Liver (tissue), 9 donors: ENCODE measurements around the gene RERE. TPM values are rescaled to one million over a fixed set of nuclear protein-coding genes. Genes with fewer than 3 reads are reported as not detected.

Source experiments
- DNase-seq: peaks from one replicate; pipeline ENCODE4 v3.0.0-alpha.2; 2017; ENCODE audit warnings: low spot score
- H3K27ac ChIP-seq, 2 donors: one replicate each; pipeline ENCODE4 v1.7.0; 2013; ENCODE audit warnings: inconsistent platforms in 2 of 2, low read length in 2 of 2, control low read depth in 1 of 2, low read depth in 1 of 2, mild to moderate bottlenecking in 1 of 2
- H3K27me3 ChIP-seq, 4 donors: one replicate each; pipeline versions ENCODE4 v1.6.1 to v1.7.0; 2013; ENCODE audit warnings: low read length in 3 of 4, inconsistent platforms in 1 of 4, mild to moderate bottlenecking in 1 of 4, moderate library complexity in 1 of 4; ENCODE audit not compliant: control insufficient read depth in 4 of 4, insufficient read depth in 4 of 4
- H3K36me3 ChIP-seq, 4 donors: one replicate each; pipeline versions ENCODE4 v1.6.1 to v1.7.0; 2013; ENCODE audit warnings: low read length in 3 of 4, mild to moderate bottlenecking in 3 of 4, low read depth in 1 of 4, moderate library complexity in 1 of 4; ENCODE audit not compliant: control insufficient read depth in 4 of 4, insufficient read depth in 3 of 4
- H3K4me1 ChIP-seq, 4 donors: one replicate each; pipeline versions ENCODE4 v1.6.1 to v1.7.0; 2013; ENCODE audit warnings: low read length in 3 of 4, mild to moderate bottlenecking in 3 of 4, moderate library complexity in 1 of 4; ENCODE audit not compliant: control insufficient read depth in 4 of 4, insufficient read depth in 4 of 4
- H3K4me3 ChIP-seq, 3 donors: one replicate each; pipeline versions ENCODE4 v1.6.1 to v1.7.0; 2013; ENCODE audit warnings: low read length in 3 of 3, control low read depth in 1 of 3, low read depth in 1 of 3, mild to moderate bottlenecking in 1 of 3
- H3K9ac ChIP-seq, 2 donors: one replicate each; pipeline ENCODE4 v1.7.0; 2013; ENCODE audit warnings: low read length in 2 of 2, mild to moderate bottlenecking in 2 of 2, moderate library complexity in 2 of 2, control low read depth in 1 of 2, low read depth in 1 of 2
- H3K9me3 ChIP-seq, 4 donors: one replicate each; pipeline versions ENCODE4 v1.6.1 to v1.7.0; 2013; ENCODE audit warnings: low read length in 3 of 4; ENCODE audit not compliant: control insufficient read depth in 4 of 4
- FOXA1 ChIP-seq: IDR thresholded peaks from 2 replicates; pipeline ENCODE4 v1.6.1; 2016; ENCODE audit warnings: antibody characterized with exemption
- FOXA2 ChIP-seq: IDR thresholded peaks from 2 replicates; pipeline ENCODE4 v1.6.1; 2016; ENCODE audit warnings: antibody characterized with exemption
- GABPA ChIP-seq, 2 donors: IDR thresholded peaks in 1 of 2; conservative IDR thresholded peaks in 1 of 2; 2 replicates each; pipeline ENCODE4 v1.6.1; 2016; ENCODE audit warnings: antibody characterized with exemption in 2 of 2, mild to moderate bottlenecking in 1 of 2, moderate library complexity in 1 of 2
- HNF4A ChIP-seq, 2 donors: conservative IDR thresholded peaks; 2 replicates each; pipeline ENCODE4 v1.6.1; 2016; ENCODE audit warnings: antibody characterized with exemption in 2 of 2, mild to moderate bottlenecking in 2 of 2
- HNF4G ChIP-seq: IDR thresholded peaks from 2 replicates; pipeline ENCODE4 v1.6.1; 2016; ENCODE audit warnings: antibody characterized with exemption
- NR2F2 ChIP-seq: IDR thresholded peaks from 2 replicates; pipeline ENCODE4 v1.6.1; 2016; ENCODE audit warnings: antibody characterized with exemption
- RAD21 ChIP-seq, 2 donors: IDR thresholded peaks; 2 replicates each; pipeline ENCODE4 v1.6.1; 2016; ENCODE audit warnings: antibody characterized with exemption in 2 of 2, mild to moderate bottlenecking in 2 of 2
- RXRA ChIP-seq, 2 donors: IDR thresholded peaks; 2 replicates each; pipeline ENCODE4 v1.6.1; 2017 to 2018; ENCODE audit warnings: antibody characterized with exemption in 2 of 2, mild to moderate bottlenecking in 1 of 2
- TAF1 ChIP-seq: conservative IDR thresholded peaks from 2 replicates; pipeline ENCODE4 v1.6.1; 2016; ENCODE audit warnings: antibody characterized with exemption, mild to moderate bottlenecking
- YY1 ChIP-seq: IDR thresholded peaks from 2 replicates; pipeline ENCODE4 v1.6.1; 2016; ENCODE audit warnings: antibody characterized with exemption, mild to moderate bottlenecking
- WGBS: extraction: QIAGEN DNeasy Blood & Tissue Kit; methylation state at CpG from one replicate; pipeline ENCODE4 v1.1.7; 2013; 5-methylcytosine and 5-hydroxymethylcytosine counted together
- polyA plus RNA-seq, 2 donors: library from polyadenylated mRNA; stranded (reverse) in 1 of 2; unstranded in 1 of 2; fragments of 200-250 nt in 1 of 2; fragments of >200 nt in 1 of 2; fragmentation: Nextera tagmentation in 1 of 2; extraction: Ambion mirVana in 1 of 2; gene quantifications; one replicate each; pipeline versions ENCODE4 v1.2.1 to v1.2.3, GENCODE V29; 2013 to 2015
- total RNA-seq, 2 donors: library from RNA; depleted of rRNA; stranded (reverse); fragments of >200 nt; gene quantifications; one replicate each; pipeline ENCODE4 v1.2.3, GENCODE V29; 2014
- TF ChIP-seq, protein P1 (sequence below): IDR thresholded peaks from 2 replicates; pipeline ENCODE4 v1.6.1; 2016; ENCODE audit warnings: antibody characterized with exemption
- TF ChIP-seq, protein P2 (sequence below): IDR thresholded peaks from 2 replicates; pipeline ENCODE4 v1.6.1; 2016; ENCODE audit warnings: antibody characterized with exemption
- TF ChIP-seq, protein P3 (sequence below): IDR thresholded peaks from 2 replicates; pipeline ENCODE4 v1.6.1; 2016; ENCODE audit warnings: antibody characterized with exemption, mild to moderate bottlenecking
- TF ChIP-seq, protein P4 (sequence below): fragments of 150-350 bp; IDR thresholded peaks from 2 replicates; pipeline ENCODE4 v1.5.1; 2017; ENCODE audit warnings: improper control_type of control experiment, low read depth, low read length; ENCODE audit not compliant: missing input control
- donor health status: healthy.
- donor health status: healthy.
- donor health status: healthy.
- donor health status: healthy.
- donor health status: healthy.

Gene RERE
- total and polyA plus RNA-seq, 4 donors: 9.8 to 49.1 (median 24.8) TPM

DNA sequence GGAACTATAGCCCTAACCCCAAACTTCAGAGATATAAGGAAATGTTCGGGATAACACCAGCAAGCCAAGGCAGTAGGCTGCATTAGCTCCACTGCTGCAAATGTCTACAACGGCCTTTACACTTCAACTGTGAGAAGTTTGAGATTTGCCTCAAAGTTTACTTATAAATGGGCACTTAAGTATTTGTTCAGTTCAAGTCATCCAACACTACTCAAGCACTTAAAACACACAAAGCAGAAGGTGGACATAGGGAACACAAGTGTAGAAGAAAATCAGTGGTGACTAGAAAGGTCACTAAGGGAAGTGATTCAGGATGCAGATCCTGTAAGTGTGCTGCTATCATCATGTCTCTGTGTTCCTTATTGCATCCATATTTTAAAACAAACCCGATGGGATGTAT, 278.9 kb downstream of the RERE start:
- no peak for TF ChIP-seq FOXA2
- TF ChIP-seq, protein P1, sequence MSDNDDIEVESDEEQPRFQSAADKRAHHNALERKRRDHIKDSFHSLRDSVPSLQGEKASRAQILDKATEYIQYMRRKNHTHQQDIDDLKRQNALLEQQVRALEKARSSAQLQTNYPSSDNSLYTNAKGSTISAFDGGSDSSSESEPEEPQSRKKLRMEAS: no peak
- Histone ChIP-seq H3K9me3 (no peaks in the 10 kb centered on the region), H3K9ac (no peak overlapping the region), H3K4me1 (peaks cover 0 to 3% (median 0%) of the 10 kb centered on the region in 4 donors), H3K4me3 (no peak overlapping the region), H3K27ac (no peak overlapping the region), H3K36me3 (peaks cover 0 to 3% (median 0%) of the 10 kb centered on the region in 4 donors), H3K27me3 (no peaks in the 10 kb centered on the region)
- 82% methylated on average over 3 of the region's 3 CpGs for WGBS
- no peak for DNase-seq

DNA sequence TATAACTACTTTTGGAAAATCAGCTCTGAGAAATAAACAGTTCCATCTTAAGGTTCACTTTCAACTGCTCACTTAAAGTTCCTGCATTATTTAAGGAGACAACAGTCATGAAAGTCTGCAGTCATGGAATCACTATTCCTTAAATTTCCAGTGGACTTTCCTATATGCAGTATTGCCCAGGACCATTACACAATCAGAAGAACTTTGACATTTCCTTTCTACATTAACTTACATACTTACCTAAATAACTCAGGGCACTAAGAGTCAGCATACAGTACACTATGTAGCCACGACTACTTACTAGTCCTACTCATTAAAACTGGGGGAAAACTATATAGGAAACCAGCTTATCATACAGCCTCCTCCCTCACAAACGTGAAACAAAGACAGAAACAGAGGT, 279.4 kb downstream of the RERE start:
- Histone ChIP-seq H3K4me1 (peaks cover 0 to 3% (median 0%) of the 10 kb centered on the region in 4 donors), H3K9ac (no peak overlapping the region), H3K4me3 (no peak overlapping the region), H3K9me3 (no peaks in the 10 kb centered on the region), H3K27me3 (no peaks in the 10 kb centered on the region), H3K36me3 (peaks cover 0 to 3% (median 0%) of the 10 kb centered on the region in 4 donors), H3K27ac (no peak overlapping the region)
- TF ChIP-seq HNF4G (no peak), TAF1 (no peak), RXRA (IDR thresholded peaks at IDR 0.05) (no peak), HNF4A (conservative IDR thresholded peaks at IDR 0.05) (no peak), NR2F2 (no peak), GABPA (IDR thresholded peaks at IDR 0.05 in 1 of 2, conservative IDR thresholded peaks at IDR 0.05 in 1 of 2) (no peak), YY1 (no peak), FOXA1 (no peak), RAD21 (IDR thresholded peaks at IDR 0.05) (no peak), FOXA2 (no peak)
- TF ChIP-seq, protein P2, sequence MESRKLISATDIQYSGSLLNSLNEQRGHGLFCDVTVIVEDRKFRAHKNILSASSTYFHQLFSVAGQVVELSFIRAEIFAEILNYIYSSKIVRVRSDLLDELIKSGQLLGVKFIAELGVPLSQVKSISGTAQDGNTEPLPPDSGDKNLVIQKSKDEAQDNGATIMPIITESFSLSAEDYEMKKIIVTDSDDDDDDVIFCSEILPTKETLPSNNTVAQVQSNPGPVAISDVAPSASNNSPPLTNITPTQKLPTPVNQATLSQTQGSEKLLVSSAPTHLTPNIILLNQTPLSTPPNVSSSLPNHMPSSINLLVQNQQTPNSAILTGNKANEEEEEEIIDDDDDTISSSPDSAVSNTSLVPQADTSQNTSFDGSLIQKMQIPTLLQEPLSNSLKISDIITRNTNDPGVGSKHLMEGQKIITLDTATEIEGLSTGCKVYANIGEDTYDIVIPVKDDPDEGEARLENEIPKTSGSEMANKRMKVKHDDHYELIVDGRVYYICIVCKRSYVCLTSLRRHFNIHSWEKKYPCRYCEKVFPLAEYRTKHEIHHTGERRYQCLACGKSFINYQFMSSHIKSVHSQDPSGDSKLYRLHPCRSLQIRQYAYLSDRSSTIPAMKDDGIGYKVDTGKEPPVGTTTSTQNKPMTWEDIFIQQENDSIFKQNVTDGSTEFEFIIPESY: no peak
- TF ChIP-seq, protein P3, sequence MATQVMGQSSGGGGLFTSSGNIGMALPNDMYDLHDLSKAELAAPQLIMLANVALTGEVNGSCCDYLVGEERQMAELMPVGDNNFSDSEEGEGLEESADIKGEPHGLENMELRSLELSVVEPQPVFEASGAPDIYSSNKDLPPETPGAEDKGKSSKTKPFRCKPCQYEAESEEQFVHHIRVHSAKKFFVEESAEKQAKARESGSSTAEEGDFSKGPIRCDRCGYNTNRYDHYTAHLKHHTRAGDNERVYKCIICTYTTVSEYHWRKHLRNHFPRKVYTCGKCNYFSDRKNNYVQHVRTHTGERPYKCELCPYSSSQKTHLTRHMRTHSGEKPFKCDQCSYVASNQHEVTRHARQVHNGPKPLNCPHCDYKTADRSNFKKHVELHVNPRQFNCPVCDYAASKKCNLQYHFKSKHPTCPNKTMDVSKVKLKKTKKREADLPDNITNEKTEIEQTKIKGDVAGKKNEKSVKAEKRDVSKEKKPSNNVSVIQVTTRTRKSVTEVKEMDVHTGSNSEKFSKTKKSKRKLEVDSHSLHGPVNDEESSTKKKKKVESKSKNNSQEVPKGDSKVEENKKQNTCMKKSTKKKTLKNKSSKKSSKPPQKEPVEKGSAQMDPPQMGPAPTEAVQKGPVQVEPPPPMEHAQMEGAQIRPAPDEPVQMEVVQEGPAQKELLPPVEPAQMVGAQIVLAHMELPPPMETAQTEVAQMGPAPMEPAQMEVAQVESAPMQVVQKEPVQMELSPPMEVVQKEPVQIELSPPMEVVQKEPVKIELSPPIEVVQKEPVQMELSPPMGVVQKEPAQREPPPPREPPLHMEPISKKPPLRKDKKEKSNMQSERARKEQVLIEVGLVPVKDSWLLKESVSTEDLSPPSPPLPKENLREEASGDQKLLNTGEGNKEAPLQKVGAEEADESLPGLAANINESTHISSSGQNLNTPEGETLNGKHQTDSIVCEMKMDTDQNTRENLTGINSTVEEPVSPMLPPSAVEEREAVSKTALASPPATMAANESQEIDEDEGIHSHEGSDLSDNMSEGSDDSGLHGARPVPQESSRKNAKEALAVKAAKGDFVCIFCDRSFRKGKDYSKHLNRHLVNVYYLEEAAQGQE: no peak
- TF ChIP-seq, protein P4, sequence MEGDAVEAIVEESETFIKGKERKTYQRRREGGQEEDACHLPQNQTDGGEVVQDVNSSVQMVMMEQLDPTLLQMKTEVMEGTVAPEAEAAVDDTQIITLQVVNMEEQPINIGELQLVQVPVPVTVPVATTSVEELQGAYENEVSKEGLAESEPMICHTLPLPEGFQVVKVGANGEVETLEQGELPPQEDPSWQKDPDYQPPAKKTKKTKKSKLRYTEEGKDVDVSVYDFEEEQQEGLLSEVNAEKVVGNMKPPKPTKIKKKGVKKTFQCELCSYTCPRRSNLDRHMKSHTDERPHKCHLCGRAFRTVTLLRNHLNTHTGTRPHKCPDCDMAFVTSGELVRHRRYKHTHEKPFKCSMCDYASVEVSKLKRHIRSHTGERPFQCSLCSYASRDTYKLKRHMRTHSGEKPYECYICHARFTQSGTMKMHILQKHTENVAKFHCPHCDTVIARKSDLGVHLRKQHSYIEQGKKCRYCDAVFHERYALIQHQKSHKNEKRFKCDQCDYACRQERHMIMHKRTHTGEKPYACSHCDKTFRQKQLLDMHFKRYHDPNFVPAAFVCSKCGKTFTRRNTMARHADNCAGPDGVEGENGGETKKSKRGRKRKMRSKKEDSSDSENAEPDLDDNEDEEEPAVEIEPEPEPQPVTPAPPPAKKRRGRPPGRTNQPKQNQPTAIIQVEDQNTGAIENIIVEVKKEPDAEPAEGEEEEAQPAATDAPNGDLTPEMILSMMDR: no peak
- 80% methylated on average over 2 of the region's 2 CpGs for WGBS
- DNase-seq: no peak
